Small intestine (tissue), 7 donors: ENCODE data around the gene LPCAT3. TPM values are rescaled to one million over a fixed set of nuclear protein-coding genes. Genes with fewer than 3 reads are reported as not detected.

Experiments used
- DNase-seq, 2 donors: peaks; one replicate each; pipeline versions ENCODE4 v3.0.0 to v3.0.0-alpha.2; 2013
- FAIRE-seq: peaks from 2 replicates; lab custom pipeline; 2012; peaks lifted over from hg19 to GRCh38; lab: Jason Lieb, UNC
- H3K27ac ChIP-seq, 3 donors: one replicate each; pipeline ENCODE4 v1.5.1; 2013; ENCODE audit warnings: low read length in 2 of 3, mild to moderate bottlenecking in 2 of 3, control low read depth in 1 of 3, inconsistent platforms in 1 of 3, low read depth in 1 of 3, moderate library complexity in 1 of 3
- H3K27me3 ChIP-seq, 3 donors: one replicate each; pipeline ENCODE4 v1.6.1; 2013; ENCODE audit warnings: low read length in 3 of 3, inconsistent platforms in 1 of 3; ENCODE audit not compliant: control insufficient read depth in 3 of 3, insufficient read depth in 3 of 3
- H3K36me3 ChIP-seq, 3 donors: one replicate each; pipeline ENCODE4 v1.6.1; 2013; ENCODE audit warnings: low read length in 3 of 3, inconsistent platforms in 1 of 3, low read depth in 1 of 3, mild to moderate bottlenecking in 1 of 3, moderate library complexity in 1 of 3; ENCODE audit not compliant: control insufficient read depth in 3 of 3, insufficient read depth in 2 of 3
- H3K4me1 ChIP-seq, 3 donors: one replicate each; pipeline ENCODE4 v1.6.1; 2013; ENCODE audit warnings: low read length in 2 of 3, inconsistent platforms in 1 of 3, low read depth in 1 of 3, mild to moderate bottlenecking in 1 of 3, moderate library complexity in 1 of 3; ENCODE audit not compliant: control insufficient read depth in 3 of 3, insufficient read depth in 2 of 3
- H3K4me3 ChIP-seq, 3 donors: one replicate each; pipeline ENCODE4 v1.5.1; 2013; ENCODE audit warnings: low read length in 3 of 3, control low read depth in 1 of 3, inconsistent platforms in 1 of 3, low read depth in 1 of 3, mild to moderate bottlenecking in 1 of 3, moderate library complexity in 1 of 3
- H3K9me3 ChIP-seq, 2 donors: one replicate each; pipeline ENCODE4 v1.6.1; 2013; ENCODE audit warnings: low read depth in 1 of 2, low read length in 1 of 2; ENCODE audit not compliant: control insufficient read depth in 2 of 2, insufficient read depth in 1 of 2
- WGBS, 3 donors: extraction: QIAGEN DNeasy Blood & Tissue Kit; methylation state at CpG; one replicate each; pipeline ENCODE4 v1.1.7; 2013; 5-methylcytosine and 5-hydroxymethylcytosine counted together
- polyA plus RNA-seq, 4 donors: library from polyadenylated mRNA; stranded (reverse) in 3 of 4; unstranded in 1 of 4; fragments of 200-250 nt in 3 of 4; fragments of 120-200 nt in 1 of 4; gene quantifications; one replicate each; pipeline versions ENCODE4 v1.2.1 to v1.2.3, GENCODE V29; 2013
- donor health status: healthy with polysubstance abuse.
- donor health status: control.
- donor health status: control.
- donor health status: Bipolar disorder and iron deficiency.
- donor health status: healthy.

Gene LPCAT3
- polyA plus RNA-seq, 4 donors, result 67.8 to 95.9 (median 77.3) TPM

DNA sequence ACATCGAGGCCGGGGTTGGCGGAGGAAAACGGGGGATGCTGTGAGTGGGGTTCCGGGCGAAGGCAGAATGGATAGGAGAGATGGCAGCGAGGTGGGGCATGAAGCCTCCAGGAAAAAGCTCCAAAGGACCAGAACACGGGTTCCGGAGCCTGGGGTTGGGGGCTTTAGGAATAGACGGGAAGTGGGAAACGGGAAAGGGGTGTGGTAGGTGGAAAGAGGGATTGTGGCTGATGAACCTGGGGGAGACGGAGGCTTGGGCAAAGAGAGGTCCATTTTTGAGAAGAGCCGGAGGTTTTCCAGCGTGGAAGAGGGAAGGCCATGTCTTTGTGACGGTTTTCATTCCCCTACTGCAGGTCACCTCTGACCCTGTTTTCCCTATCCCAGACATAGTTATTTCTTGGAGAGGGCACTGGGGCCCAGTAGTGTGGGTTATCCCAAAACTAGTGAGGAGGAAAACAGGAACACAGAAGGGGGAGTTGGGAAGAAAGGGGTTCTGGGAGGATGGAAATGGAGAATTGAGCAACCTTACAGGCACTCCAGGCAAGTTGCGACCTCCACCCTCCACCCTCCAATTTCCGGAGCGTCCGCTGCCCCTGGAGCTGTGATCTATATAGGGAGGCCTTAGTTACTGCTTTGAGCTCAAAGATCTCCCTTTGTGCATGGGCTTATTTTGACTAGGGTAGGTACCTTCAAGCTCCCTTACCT lies 89.4 kb downstream of the LPCAT3 start:
- FAIRE-seq, result no peak
- Histone ChIP-seq H3K4me1 (peaks cover 7 to 42% (median 14%) of the 10 kb centered on the region in 3 donors), H3K36me3 (peaks cover 0 to 13% (median 0%) of the 10 kb centered on the region in 3 donors), H3K9me3 (no peaks in the 10 kb centered on the region), H3K27me3 (no peaks in the 10 kb centered on the region), H3K4me3 (peak overlapping the region; percentile 70 to 82 (median 76)), H3K27ac (peak overlapping the region; percentile 55 to 86 (median 84))
- WGBS, 3 donors, result 6 to 21% (median 15%) methylated on average over 19 of the region's 19 CpGs
- no peak for DNase-seq

DNA sequence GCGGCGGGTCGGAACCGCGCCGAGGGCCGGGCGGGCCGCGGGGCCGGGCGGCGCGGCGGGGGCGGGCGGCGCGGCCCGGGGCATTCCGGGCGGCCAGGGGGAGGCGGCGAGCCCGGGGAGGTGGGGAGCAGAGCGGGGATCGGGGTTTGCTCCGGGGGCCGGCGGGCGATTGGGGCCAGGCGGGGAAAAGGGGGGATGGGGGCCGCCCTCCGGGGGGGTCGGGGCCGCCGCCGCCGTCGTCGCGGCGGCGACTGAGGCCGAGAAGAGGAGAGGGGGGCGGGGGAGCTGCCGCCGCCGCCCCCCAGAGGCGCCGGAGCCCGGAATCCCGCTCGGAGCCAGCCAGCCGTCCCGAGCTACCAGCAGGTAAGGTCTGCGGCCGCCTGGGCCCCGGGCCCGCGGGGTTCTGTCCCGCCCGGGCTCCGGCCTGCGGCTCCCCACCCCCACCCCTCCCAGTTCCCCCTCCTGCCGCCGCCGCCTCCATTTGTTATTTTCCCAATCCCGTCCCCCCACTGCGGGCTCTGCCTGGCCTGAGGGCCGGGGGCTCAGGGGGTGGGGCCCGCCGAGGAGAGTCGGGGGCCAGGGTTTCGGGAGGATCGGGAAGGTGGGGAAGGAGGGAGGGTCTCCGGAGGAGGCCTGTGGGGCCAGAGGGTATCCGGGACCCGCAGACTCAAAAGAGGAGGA lies 90.1 kb downstream of the LPCAT3 start:
- H3K9me3 ChIP-seq, result no peaks in the 10 kb centered on the region
- DNase-seq (peak in 1 of 2 donors; percentile 54), FAIRE-seq (no peak)
- peak overlapping the region; percentile 70 to 82 (median 76) for H3K4me3 ChIP-seq
- H3K4me1 ChIP-seq, result peaks cover 7 to 42% (median 14%) of the 10 kb centered on the region in 3 donors
- 1 to 2% (median 1%) methylated on average over 28 to 78 of the region's 79 CpGs for WGBS, 3 donors
- peak overlapping the region; percentile 55 to 86 (median 84) for H3K27ac ChIP-seq
- H3K27me3 ChIP-seq, result no peaks in the 10 kb centered on the region
- H3K36me3 ChIP-seq, result peaks cover 0 to 7% (median 0%) of the 10 kb centered on the region in 3 donors

DNA sequence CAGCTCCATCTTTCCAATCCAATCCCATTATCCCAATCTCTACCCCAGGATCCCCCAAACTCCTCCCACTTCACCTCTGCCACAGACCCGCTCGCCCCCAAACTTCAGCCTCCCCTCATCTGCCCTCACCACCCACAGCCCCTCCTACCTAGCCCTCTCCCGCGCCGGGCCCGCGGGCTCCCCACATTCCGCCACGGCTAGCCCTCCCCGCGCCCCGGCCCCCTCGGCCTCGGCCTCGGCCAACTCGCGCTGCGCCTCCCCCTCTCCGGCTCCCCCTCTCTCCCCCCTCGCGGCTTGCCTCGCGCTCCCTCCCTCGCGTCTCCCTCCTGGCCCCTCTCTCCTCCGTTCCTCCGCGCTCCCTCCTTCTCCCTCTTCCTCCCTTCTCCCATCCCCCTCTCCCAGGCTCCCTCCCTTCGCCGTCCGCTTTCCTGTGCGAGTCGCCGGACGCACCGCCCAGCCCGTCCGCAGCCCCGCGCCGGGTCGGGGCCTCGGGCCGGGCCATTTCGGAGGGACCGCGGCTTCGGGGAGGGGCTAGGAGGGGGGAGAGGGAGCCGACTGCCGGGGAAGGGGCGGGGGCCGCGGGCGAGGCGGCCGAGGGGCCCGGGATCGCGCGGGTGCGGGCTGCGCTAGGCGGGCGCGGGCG lies 90.8 kb downstream of the LPCAT3 start, which contains the start of gene ATN1:
TSS of gene ATN1 (plus strand) at position 581 of the 643 bp plus-strand sequence. CDS start 6,043 bp downstream, outside the sequence.
- Histone ChIP-seq H3K9me3 (no peaks in the 10 kb centered on the region), H3K4me3 (peak within 1 kb of the TSS; percentile 70 to 82 (median 76)), H3K4me1 (peaks cover 7 to 42% (median 14%) of the 10 kb centered on the region in 3 donors), H3K27ac (peak within 1 kb of the TSS; percentile 83 to 92 (median 86)), H3K27me3 (no peaks in the 10 kb centered on the region), H3K36me3 (peaks cover 0 to 6% (median 0%) of the 10 kb centered on the region in 3 donors)
- FAIRE-seq (no peak), DNase-seq (peak; percentile 66 to 86)
- 0 to 1% (median 1%) methylated on average over 32 to 66 of the region's 66 CpGs for WGBS, 3 donors

Other genes with a start within 250 kb of the LPCAT3 start
- 1 to 10 TPM in 2 of 4 donors, under 1 TPM in 2; 0.67 to 5.9 (median 1.3) TPM for gene LAG3, start 246.0 kb downstream of the LPCAT3 start, polyA plus RNA-seq
- 10 to 100 TPM in 1 of 4 donors, 1 to 10 TPM in 2, under 1 TPM in 1; 0.89 to 19.1 (median 6.5) TPM for gene CD4, start 228.9 kb downstream of the LPCAT3 start, polyA plus RNA-seq
- 1 to 10 TPM in 3 of 4 donors, not detected in 1; 1.1 to 6.7 (median 5.1) TPM for gene GPR162, start 196.7 kb downstream of the LPCAT3 start, polyA plus RNA-seq
- 10 to 100 TPM in 1 of 4 donors, 1 to 10 TPM in 2, under 1 TPM in 1; 0.89 to 18.3 (median 4.9) TPM for gene P3H3, start 190.1 kb downstream of the LPCAT3 start, polyA plus RNA-seq
- gene GNB3, start 177.6 kb downstream of the LPCAT3 start, polyA plus RNA-seq, result 1 to 10 TPM in 3 of 4 donors, not detected in 1; 1.0 to 5.5 (median 3.2) TPM
- gene CDCA3, start 167.2 kb downstream of the LPCAT3 start, polyA plus RNA-seq, result 10 to 100 TPM; 30.3 to 99.1 (median 49.0) TPM
- gene USP5, start 166.3 kb downstream of the LPCAT3 start, polyA plus RNA-seq, result 10 to 100 TPM; 31.9 to 54.0 (median 39.2) TPM
- gene TPI1, start 150.9 kb downstream of the LPCAT3 start, polyA plus RNA-seq, result 1,000 to 10,000 TPM in 2 of 4 donors, 100 to 1,000 TPM in 2; 574 to 1,439 (median 1,040) TPM
- 10 to 100 TPM in 3 of 4 donors, 1 to 10 TPM in 1; 9.7 to 22.5 (median 12.7) TPM for gene SPSB2, start 145.2 kb downstream of the LPCAT3 start, polyA plus RNA-seq
- gene LRRC23, start 113.7 kb downstream of the LPCAT3 start, polyA plus RNA-seq, result 1 to 10 TPM; 3.6 to 8.2 (median 4.7) TPM
- 10 to 100 TPM in 1 of 4 donors, 1 to 10 TPM in 2, under 1 TPM in 1; 0.67 to 19.1 (median 3.1) TPM for gene ENO2, start 103.9 kb downstream of the LPCAT3 start, polyA plus RNA-seq
- gene ATN1, start 90.5 kb downstream of the LPCAT3 start, polyA plus RNA-seq, result 10 to 100 TPM; 34.0 to 63.3 (median 46.2) TPM
- gene RNU7-1, start 74.7 kb downstream of the LPCAT3 start, polyA plus RNA-seq, result not detected
- 100 to 1,000 TPM; 119 to 379 (median 273) TPM for gene C12orf57, start 74.5 kb downstream of the LPCAT3 start, polyA plus RNA-seq
- 10 to 100 TPM; 37.4 to 81.1 (median 58.7) TPM for gene PTPN6, start 67.1 kb downstream of the LPCAT3 start, polyA plus RNA-seq
- 100 to 1,000 TPM; 165 to 311 (median 212) TPM for gene PHB2, start 47.8 kb downstream of the LPCAT3 start, polyA plus RNA-seq
- 10 to 100 TPM; 12.3 to 39.3 (median 23.2) TPM for gene EMG1, start 47.6 kb downstream of the LPCAT3 start, polyA plus RNA-seq
- 100 to 1,000 TPM in 1 of 4 donors, 10 to 100 TPM in 2, 1 to 10 TPM in 1; 4.7 to 196 (median 35.0) TPM for gene C1S, start 42.2 kb upstream of the LPCAT3 start, polyA plus RNA-seq
- gene C1R, start 74.0 kb upstream of the LPCAT3 start, polyA plus RNA-seq, result 100 to 1,000 TPM in 1 of 4 donors, 10 to 100 TPM in 2, 1 to 10 TPM in 1; 4.5 to 254 (median 22.9) TPM
- 10 to 100 TPM in 3 of 4 donors, 1 to 10 TPM in 1; 10.0 to 77.1 (median 22.1) TPM for gene C1RL, start 90.7 kb upstream of the LPCAT3 start, polyA plus RNA-seq
- 10 to 100 TPM in 2 of 4 donors, 1 to 10 TPM in 1, under 1 TPM in 1; 0.67 to 19.0 (median 7.8) TPM for gene RBP5, start 110.4 kb upstream of the LPCAT3 start, polyA plus RNA-seq
- gene CLSTN3, start 111.9 kb upstream of the LPCAT3 start, polyA plus RNA-seq, result 10 to 100 TPM in 3 of 4 donors, 1 to 10 TPM in 1; 6.5 to 61.6 (median 13.8) TPM
- gene PEX5, start 171.2 kb upstream of the LPCAT3 start, polyA plus RNA-seq, result 10 to 100 TPM; 17.8 to 40.3 (median 28.2) TPM